HG03432 (cell line): ENCODE measurements around the gene ICE2.
"Not testable (repeated sequence)": the region's sequence is repeated elsewhere in the genome, so short reads cannot be mapped to it uniquely, and the experiment has no call there.

Experiments used
- ATAC-seq: cut with Tn5 transposase; IDR thresholded peaks from one replicate; pipeline ENCODE4 v1.9.1; 2021; ENCODE audit warnings: mild to moderate bottlenecking, moderate library complexity; ENCODE audit not compliant: unreplicated experiment

The ICE2 gene

GRCh38 chr15:60411774-60412425 lies 67.0 kb downstream of the ICE2 start:
- ATAC-seq, result no peak

- ATAC-seq, result not testable (repeated sequence)
These were observed 68.6 kb downstream of the ICE2 start for GRCh38 chr15:60410350-60410749.

- ATAC-seq, result no peak
These were observed 70.4 kb downstream of the ICE2 start for GRCh38 chr15:60408463-60408981.

GRCh38 chr15:60407415-60407805 lies 71.5 kb downstream of the ICE2 start:
- ATAC-seq, result no peak

GRCh38 chr15:60406513-60407414 lies 72.2 kb downstream of the ICE2 start:
- no peak for ATAC-seq

GRCh38 chr15:60405399-60405798 lies 73.5 kb downstream of the ICE2 start:
- ATAC-seq, result no peak

- not testable (repeated sequence) for ATAC-seq
These were observed 74.6 kb downstream of the ICE2 start for GRCh38 chr15:60404351-60404750.

- no peak for ATAC-seq
These were observed 78.0 kb downstream of the ICE2 start for GRCh38 chr15:60400944-60401343.

GRCh38 chr15:60399931-60400330 lies 79.0 kb downstream of the ICE2 start:
- no peak for ATAC-seq

GRCh38 chr15:60399246-60399915 lies 79.6 kb downstream of the ICE2 start:
- ATAC-seq, result no peak

GRCh38 chr15:60397772-60398445 lies 81.0 kb downstream of the ICE2 start, which contains the start of gene ANXA2:
Gene ANXA2 (minus strand): TSS chr15:60397986. CDS start chr15:60386075, 11,911 bp downstream.
- ATAC-seq, result peak; percentile 72

GRCh38 chr15:60396958-60397771 lies 81.8 kb downstream of the ICE2 start:
- peak; percentile 74 for ATAC-seq

- no peak for ATAC-seq
These were observed 82.4 kb downstream of the ICE2 start for GRCh38 chr15:60396560-60396957.

- ATAC-seq, result no peak
These were observed 82.8 kb downstream of the ICE2 start for GRCh38 chr15:60396100-60396499.

GRCh38 chr15:60395276-60396011 lies 83.5 kb downstream of the ICE2 start:
- ATAC-seq, result no peak

- ATAC-seq, result no peak
These were observed 84.2 kb downstream of the ICE2 start for GRCh38 chr15:60394689-60395097.

GRCh38 chr15:60392986-60393790 lies 85.8 kb downstream of the ICE2 start:
- ATAC-seq, result no peak

GRCh38 chr15:60392601-60392985 lies 86.3 kb downstream of the ICE2 start:
- ATAC-seq, result no peak
